Stimulated activated CD4-positive, alpha-beta T cell treated with anti-CD3 and anti-CD28 coated beads, Interleukin-1b, Interleukin-23, amount 100 ng/mL, for 48 hours (primary cell): ENCODE data around the gene OIT3.

Source experiments
- DNase-seq: peaks from one replicate; pipeline ENCODE4 v3.0.0-alpha.2; 2020

Gene OIT3

GRCh38 chr10:72954230-72954595 is 60.7 kb downstream of the OIT3 start:
- no peak for DNase-seq

GRCh38 chr10:72954596-72955554 is 61.3 kb downstream of the OIT3 start, which contains the start of gene PLA2G12B:
Gene PLA2G12B, minus strand, starts transcription at chr10:72954806. Its CDS starts 121 bp downstream, at chr10:72954685.
- DNase-seq, result no peak

GRCh38 chr10:72956001-72956400 is 62.5 kb downstream of the OIT3 start:
- no peak for DNase-seq

DNA sequence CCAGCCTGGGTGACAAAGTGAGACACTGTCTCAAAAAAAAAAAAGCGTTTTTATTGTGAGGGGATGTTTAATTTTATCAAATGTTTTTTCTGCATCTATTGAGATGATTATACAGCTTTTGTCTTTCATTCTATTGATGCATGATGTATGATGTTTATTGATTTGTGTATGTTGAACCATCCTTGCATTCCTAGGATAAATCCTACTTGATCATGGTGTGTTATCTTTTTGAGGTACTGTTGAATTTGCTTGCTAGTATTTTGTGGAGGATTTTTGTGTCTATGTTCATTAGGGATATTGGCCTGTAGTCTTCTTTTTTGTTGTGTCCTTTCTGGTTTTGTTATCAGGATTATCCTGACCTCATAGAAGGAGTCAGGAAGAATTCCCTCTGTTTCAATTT is 83.3 kb downstream of the OIT3 start:
- DNase-seq, result no peak

- DNase-seq, result no peak
Measured at GRCh38 chr10:72979709-72980108, 86.2 kb downstream of the OIT3 start.

- DNase-seq, result no peak
Measured at GRCh38 chr10:72980348-72980747, 86.8 kb downstream of the OIT3 start.

GRCh38 chr10:72981028-72981881 is 87.7 kb downstream of the OIT3 start:
- no peak for DNase-seq

DNA sequence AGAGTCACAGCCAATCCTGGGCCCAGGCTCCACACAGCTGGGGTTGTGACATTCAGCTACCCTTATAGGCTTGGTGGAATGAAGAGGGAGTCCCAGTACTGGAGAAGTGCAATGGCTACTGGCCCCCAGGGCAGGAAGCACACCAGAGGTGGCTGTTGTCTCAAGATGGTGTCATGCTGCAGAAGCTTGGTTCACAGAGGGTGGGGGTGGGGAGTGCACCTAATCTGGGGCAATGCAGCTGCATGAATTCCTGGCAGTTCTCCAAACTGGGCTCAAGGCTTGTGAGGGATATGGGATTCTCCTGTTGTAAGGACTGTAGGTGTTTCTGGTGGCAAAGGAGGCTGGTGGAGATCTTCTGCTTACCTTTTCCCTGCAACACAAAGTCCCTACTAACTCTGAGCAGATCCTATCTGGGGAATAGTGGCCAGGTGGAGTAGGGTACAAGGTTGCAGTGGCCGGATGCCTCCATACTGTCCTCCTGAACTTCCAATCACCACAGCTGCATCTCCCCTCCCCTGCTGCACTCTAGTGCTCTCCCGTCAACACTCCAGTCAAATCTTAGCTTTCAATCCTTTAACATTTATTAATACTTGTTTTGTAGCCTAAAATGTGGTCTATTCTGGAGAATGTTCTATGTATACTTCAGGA is 88.5 kb downstream of the OIT3 start:
- DNase-seq, result no peak
